T-helper 1 cell (primary cell): ENCODE results near the gene BATF3.
"Not testable (repeated sequence)": the region's sequence is repeated elsewhere in the genome, so short reads cannot be mapped to it uniquely, and the experiment has no call there.

Experiments
- DNase-seq, 5 donors: peaks; one replicate each; pipeline ENCODE4 v3.0.0-alpha.2; 2012 to 2020

The BATF3 gene

DNA sequence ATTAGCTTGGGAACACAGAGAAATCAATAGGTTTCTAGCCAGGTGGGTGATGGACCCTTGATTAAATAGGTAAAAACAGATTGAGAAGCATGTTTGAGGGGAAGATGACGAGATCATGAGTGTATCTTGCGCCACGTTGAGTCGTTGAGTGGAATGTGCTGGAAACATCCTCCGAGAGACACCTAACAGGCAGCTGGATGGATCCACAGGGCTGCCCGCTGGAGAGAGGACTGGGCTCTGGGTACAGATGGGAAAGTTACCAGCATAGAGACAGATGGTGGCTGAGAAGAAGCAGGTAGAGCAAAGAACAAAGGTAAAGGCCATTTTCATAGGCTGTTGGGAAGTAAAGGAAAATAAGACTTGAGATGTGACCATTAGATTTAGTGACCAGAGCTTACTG is 15.6 kb downstream of the BATF3 start:
- DNase-seq, result no peak

DNA sequence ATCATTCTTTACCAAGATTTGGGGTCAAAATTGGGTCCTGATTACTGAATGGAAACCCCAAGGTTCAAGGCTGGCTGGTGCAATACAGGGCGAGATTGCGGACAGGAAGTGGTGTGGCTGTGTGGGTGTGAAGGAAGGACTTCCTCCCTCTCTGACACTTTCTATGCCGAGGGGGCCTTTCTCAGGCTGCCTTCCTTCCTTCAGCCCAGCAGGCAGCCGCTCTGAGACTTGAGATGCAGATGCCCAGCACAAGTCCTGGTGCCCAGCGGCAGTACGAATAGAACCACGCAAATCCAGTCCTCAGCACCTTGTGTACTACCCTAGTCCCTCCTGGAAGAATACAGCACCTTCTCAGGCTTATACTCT is 16.3 kb downstream of the BATF3 start:
- peak in 1 of 5 donors; percentile 94 for DNase-seq

DNA sequence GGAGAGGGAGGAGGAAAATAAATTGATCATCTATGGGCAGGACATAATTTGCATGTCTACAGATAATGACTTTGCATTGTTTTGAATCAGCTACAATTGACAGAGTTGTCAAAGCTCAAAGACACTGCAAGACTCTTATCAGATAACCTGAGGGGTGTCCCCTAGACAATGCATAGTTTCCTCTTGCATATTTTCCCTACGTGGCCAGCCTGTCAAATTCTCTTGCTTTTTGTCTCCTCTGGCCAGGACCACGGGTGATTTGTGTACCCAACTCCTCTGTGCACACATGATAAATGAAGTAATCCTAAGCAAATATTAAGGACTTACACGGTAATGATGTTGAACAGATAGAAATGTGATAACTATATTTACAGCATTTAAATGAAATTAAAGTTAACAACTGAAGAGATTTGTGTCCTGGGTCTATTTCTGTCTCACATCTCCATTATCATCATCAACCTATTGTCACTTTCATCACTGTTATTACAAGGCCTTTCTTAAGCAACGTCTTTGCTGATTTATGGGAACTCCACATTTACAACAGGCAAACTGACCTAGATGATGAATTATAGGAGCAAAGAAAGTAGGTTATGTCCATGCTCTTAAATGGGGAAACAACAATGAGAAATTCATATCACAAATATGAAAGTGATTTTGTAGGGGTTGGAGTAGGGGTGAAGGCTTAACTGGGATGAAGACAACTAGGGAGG is 18.8 kb downstream of the BATF3 start:
- DNase-seq, result no peak

DNA sequence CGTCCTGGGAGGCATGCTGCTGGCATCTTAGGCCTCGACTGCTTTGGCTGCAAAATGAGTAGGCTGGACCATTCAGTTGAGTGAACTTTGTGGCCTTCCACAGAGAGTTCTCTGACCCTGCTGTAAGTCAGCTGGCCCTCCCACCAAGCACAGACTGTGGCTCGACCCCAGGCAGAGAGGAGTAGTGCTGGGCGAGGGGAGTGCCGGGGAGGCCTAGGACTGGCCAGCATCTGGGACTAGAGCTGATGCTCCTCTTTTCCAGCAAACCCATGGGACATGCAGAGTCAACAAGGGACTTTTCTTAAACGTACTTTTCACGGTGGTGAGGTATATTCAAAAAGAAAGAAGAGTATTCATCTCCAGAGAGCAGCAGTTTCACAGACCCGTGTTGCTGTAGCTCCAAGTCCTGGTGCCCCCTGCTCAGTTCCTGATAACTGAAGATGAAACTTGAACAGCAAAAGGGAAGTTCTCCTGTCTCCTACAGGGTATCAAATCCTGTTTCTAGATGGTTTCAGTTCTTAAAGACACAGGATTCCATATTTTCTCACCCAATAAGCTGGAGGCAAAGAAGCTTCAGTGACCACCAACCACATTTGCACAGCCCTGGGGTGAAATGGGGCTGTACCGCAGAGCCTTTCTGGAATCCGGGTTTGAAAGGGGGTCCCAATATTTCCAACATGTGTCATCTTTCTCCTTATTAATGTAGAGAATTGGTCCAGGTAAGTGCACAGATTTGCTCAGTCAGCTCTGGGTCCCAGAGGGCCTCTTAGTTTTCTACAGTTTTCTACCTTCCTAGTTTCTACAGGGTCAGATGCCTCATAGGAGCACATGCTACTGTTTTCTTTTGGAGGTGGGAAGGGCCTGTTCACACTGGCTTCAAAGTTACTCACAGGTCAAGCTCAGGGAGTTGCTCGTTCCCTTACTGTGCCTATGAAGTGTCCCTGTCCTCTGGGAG is 20.9 kb downstream of the BATF3 start:
- DNase-seq, result peak in 1 of 5 donors; percentile 79

DNA sequence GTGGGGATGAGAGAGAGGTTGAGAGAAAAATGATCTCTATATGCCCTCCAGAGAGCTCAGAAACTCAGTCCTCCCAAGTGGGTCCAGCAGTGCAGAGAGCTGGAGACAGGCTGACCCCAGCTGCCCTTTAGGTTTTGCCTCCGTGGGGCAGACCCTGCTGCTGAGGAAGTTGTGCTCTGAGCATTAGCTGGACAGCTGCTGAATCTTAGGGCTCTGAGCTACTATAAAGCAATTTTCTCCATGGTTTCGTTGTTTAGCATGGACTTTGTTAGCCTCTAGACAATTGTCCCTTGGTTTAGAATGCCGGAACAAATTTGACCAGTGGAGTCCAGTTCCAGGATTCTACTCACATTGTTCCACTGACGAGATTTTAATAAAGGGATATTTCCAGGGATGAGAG is 22.1 kb downstream of the BATF3 start:
- no peak for DNase-seq

DNA sequence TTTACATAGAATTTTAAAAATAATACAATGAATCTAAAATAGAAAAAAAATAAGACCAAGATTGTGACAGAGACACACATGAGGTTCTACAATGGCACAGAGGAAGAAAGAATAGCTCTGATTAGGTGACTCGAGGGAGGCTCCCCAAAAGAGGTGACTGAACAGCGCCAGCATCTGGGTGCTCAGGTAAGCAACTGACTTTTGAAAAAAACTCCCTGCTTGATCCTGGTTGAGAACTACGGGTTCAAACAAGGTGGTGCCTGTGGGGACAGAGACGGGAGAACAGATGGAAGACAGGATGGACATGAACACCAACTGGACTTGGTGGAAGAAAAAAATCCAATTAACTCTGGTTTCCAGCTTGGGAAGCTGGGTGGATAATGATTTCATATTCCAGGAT is 22.5 kb downstream of the BATF3 start:
- no peak for DNase-seq

DNA sequence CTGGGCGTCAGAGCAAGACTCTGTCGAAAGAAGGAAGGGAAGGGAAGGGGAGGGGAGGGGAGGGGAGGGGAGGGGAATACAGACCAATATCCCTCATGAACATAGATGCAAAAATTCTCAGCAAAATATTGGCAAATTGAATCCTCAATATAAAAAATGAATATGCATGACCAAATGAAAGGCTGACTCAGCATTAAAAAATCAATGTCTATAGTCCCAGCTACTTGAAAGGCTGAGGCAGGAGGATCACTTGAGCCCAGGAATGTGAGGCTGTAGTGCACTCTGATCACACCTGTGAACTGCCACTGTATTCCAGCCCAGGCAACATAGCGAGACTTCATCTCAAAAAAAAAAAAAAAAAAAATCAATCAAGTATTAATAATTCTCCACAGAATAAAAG is 24.0 kb downstream of the BATF3 start:
- DNase-seq, result no peak

DNA sequence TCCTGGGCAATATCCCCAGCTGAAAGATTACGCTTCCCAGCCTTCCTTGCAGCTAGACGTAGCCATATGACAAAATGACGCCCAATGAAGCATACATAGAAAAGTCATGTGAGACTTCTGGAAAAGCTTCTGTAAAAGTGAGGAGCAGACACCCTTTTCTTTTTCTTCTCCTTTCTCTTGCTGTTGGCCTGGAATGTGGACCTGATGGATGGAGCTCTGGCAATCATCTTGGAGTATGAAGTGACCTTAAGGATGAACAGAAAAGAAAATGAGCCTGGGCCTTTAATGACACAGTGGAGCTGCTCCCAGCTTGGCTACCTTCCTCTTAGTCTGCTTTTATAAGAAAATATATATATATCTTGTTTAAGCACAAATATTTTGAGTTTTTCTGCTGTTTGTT is 24.8 kb downstream of the BATF3 start:
- DNase-seq, result no peak

DNA sequence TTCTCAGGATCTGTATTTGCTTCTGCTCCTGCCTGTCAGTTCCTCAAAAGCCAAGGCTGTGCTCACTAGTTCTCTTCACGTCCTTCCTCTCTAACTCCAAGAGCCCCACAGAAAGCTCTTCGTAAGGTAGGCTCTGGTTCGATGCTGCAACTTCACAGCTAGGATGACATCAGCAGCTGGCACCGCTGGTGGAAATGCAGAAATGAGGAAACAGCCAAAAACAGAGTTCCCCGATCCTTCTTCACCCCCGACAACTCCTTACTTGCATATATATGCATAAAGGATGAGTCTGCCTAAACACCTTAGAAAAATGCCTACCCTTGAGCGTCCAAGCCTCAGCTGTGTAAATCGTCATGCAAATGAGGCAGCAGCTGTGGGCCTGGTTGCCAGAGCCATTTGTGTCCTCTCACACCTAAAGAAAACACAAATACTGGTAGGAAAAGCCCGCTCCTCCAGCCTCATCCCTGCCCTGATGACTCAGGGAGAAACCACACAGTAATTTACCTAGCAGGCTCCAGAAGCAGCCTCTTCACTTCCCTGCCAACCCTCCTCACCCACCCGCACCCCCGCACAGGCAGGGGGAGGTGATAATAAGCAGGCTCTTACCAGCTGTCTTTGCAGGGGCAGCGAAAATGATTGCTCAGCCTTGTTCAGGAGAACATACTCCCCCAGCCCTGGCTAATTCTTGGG is 28.2 kb downstream of the BATF3 start:
- peak in 1 of 5 donors; percentile 46 for DNase-seq

DNA sequence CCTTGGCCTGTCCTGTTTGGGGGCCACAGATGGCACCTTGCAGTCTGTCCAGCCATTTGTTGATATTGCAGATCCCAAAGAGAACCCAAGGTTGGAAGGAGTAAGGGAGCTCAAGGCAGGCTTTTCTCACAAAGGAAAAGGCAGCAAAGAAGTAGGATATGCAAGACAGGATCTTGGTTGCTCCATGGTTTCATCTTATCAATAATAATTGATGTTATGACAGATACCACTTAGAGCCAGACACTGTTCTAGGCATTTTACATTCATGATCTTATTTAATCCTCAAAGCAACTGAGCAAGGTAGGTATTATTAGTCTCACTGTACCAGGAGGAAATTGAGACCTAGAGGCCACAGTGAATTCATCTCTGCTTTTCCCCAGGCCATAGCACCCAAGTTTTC is 28.8 kb downstream of the BATF3 start:
- DNase-seq, result no peak

DNA sequence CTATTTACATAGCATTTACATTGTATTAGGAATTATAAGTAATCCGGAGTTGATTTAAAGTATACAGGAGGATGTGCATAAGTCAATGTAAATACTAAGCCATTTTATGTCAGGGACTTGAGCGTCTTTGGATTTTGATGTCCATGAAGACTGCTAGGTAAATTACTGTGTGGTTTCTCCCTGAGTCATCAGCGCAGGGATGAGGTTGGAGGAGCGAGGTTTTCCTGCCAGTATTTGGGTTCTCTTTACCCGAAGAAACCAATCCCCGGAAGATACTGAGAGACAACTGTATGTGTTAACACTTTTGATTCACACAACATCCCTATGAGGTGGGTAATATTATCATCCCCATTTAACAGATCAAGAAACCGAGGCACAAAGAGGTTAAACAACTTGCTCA is 29.3 kb downstream of the BATF3 start:
- DNase-seq, result no peak

DNA sequence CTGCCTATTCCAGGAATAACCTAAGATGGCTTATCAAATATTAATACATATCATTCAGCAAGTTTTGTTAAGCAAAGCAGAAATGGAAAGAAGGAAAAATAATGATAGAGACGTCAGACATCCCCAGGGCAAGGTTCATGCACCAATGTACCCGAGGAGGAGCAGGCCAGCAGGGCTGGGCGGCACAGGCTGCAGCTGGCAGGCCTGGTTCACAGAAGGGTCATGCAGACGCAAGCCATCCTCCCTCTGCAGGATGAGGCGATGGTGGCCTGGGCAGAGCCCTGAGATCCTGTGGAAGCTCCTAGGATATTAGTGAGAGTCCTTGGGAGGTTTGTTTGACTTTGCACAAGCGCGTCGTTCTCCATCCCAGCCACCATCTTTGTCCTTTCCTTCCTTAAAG is 30.0 kb downstream of the BATF3 start:
- no peak for DNase-seq

DNA sequence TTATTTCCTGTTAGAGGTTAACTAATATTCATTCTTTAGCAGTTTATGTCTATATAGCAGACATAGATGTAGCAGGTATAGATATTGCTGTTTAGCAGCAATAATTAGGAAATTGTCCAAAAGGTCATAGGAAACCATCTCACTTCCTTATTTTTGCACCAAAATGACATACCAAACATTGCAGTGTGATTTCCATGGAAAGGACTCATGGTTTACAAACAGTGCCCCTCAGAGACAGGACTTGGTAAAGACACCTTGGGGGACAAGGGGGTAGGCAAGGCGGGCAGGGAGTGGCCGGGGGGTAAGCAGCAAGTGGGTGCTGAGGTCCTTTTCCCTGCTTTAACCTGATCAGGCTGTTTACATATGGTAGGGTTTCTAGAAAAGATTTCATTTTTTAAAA is 30.5 kb downstream of the BATF3 start:
- DNase-seq, result no peak

DNA sequence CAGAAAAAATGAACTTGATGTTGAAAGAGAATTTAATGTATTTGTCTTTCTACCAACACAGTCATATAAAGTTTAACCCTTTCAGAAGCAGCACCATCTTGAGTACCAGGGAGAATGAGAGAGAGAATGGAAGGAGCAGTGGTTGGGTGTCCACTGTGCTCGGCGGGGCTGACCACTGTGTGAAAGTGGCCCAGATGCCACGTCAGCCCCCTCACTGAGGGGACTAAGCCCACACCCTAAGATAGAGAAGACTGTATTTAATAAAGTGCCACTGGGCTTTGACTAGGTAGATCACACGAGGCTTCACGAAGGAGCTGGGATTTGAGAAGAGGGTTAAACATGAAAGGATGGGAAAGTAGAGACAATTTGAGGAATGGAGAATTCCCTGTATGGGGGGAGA is 31.2 kb downstream of the BATF3 start:
- DNase-seq, result no peak

DNA sequence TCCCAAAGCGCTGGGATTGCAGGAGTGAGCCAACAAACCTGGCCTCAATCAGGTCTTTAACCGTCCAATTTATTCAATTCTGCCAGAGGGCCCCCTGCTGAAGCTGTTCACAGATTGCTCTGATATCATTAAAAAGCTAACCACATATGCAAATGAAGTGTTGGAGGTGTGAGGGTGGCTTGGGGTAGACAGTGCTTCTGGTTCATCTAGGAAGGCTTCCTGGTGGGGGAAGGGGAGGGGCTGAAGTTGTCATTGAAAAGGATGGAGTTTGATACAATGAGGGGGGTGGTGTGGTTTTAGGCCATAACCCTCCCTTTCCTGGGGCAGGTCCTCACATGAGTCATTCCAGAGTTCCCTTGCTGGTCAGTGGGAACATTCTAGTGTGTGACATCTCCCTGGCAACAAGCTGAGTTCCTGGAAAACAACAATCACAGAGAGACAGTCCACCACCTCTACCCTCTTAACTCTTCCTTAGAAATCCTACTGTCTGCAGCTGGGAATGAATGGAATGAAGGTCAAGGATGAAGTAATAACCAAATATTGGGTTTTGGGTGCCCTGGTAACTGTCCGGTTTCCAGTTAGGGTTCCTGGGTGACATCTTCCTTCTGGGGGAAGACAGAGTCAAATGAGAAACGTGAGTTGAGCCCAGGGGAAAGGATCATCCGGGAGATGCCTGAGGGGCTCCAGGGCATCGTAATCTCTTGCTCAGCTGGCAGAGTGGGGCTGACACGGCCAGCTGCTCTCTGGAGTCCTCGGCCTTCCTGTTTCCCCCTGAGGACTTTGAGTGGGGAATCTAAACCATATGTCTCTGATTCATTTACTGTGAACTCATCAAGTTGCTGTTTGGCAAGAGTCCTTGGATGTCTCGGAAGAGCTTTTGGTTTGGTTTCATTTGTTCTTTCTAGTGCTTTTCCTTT is 32.2 kb downstream of the BATF3 start:
- no peak for DNase-seq

DNA sequence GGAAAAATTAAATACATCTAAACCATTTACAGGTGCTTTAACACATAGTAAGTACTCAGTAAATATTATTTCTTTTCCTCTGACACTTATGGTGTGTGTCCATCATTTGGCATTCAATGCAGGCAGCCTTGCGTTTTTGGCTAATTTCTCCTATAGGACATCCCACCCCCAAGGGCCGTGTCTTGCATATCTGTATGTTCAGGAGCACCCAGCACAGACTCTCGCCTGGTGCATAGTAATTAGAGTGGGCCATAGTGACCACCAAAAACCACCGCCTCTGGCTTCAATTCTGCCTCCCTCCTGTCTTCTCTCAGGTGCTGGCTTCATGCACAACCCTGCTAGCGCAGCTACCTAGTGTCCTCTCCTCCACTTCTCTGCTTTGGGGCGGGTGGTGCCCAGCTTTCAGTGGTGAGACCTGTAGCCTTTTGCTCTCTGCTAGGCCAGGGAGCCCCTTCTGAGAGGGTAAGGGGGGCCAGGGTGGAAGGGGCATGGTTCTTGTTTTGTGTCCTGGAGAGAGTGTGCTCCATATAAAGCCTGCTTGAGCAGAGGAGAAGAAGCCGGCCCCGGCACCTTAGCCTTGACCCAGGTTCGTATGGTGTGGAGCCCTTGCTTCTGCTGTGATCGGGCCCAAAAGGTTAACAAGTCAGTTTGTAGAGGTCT is 33.4 kb downstream of the BATF3 start:
- DNase-seq, result no peak

DNA sequence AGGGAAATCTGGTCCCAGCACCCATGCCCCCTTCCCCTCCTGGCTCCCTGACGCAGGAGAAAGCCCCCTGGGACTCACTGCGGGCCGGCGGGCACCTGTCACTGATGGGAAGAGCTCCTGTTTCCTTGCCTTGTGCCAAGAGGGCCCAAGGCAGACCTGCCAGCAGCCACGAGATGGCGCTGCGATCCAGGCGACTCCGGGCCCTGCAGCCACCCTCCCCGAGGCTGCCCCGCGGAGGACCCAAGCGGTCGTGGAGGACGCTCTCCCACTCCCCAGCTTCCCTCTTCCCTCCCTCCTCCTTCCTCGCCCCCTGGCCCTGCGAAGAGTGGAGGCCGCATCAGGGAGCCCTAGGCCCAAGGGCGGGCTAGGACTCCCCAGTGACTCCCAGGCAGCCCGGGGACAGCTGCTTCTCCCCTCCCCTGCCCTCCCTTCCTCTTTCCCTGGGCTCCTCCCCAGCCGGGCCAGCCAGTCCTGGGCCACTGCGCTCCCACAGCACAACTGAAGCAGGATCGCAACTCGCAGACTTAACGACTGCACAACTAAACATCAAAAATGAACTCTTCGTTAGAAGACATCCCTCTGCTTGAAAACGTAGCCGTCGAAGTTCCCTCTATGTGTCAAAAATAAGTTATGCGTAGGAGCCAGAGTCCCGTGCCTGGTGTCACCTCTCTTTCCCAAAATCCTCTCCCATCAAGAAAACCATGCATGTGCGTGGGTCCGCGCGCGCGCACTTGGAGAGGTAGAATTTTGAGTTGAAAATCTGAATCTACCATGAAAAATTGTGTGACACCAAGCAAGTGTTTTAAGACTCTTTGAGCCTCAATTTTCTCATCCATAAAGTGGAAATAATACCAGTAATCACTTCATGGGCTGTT is 34.2 kb downstream of the BATF3 start:
- DNase-seq, result peak; percentile 43 to 87 (median 68)

DNA sequence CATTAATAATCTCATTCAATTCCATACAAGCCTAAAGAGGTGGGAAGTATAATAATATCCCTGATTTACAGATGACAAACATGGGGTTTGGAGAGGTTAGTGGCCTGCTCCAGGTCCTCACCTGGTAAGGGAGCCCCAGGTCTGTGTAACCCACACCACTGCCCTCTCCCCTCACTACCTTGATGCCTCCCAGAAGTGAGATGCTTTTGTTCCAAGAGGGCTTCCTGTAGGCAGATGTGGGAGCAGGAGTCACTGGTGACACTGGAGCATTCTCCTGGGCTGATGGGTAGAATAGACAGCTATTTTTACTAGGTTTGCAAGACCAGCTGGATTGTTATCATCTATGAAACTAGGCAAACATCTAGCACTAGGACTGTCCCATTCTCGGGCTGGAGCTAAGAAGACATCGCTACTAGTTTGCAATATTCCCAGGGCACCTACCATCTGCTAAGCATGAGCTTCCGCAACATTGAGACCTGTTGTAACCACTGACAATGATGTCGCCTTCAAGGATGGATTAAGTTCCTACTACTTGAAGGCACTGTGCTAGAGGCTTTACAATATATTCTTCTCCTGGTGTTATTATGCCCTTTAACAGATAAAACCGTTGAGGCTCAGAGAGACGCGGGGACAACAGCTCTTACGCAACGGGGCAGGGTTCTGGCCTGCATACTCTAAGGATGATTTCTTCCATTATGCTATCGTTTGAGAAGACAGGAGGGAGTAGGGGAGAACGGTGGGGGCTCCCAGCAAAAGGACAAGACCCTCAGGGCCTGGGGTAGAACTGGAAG is 35.0 kb downstream of the BATF3 start:
- no peak for DNase-seq

DNA sequence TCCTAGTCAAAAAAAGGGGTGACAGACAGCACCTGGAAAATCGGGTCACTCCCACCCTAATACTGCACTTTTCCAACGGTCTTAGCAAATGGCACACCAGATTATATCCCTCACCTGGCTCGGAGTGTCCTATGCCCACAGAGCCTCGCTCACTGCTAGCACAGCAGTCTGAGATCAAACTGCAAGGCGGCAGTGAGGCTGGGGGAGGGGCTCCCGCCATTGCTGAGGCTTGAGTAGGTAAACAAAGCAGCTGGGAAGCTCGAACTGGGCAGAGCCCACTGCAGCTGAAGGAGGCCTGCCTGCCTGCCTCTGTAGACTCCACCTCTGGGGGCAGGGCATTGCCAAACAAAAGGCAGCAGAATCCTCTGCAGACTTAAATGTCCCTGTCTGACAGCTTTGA is 41.4 kb downstream of the BATF3 start:
- DNase-seq, result not testable (repeated sequence)

DNA sequence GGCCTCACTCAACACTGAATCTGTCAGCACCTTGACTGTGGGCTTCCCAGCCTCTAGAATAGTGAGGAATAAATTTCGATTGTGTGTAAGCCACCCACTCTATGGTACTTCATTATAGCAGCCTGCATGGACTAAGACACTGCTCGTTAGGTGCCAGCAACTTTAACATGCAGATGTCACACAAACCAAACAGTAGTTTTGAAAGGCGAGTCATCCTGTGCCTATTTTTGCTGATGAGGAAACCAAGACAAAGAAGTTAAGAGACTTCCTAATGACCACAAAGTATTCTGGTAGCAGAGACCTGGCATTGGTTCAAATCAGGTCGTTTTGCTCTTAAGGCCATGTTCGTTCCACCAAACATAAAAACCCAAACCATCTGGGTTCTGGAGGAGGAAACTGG is 42.9 kb downstream of the BATF3 start:
- DNase-seq, result no peak
